Endodermal cell (in vitro differentiated cells): ENCODE data around the gene PIH1D2. TPM values are rescaled to one million over a fixed set of nuclear protein-coding genes. Genes with fewer than 3 reads are reported as not detected.

Experiments used
- DNase-seq: peaks from one replicate; pipeline ENCODE4 v3.0.0-alpha.2; 2017
- H3K27ac ChIP-seq: 2 replicates; pipeline ENCODE4 v1.5.1; 2013; ENCODE audit warnings: mild to moderate bottlenecking, low read depth, low read length, moderate library complexity
- H3K27me3 ChIP-seq: 2 replicates; pipeline ENCODE4 v1.6.1; 2013; ENCODE audit warnings: mild to moderate bottlenecking, low read length, moderate library complexity; ENCODE audit not compliant: insufficient read depth, control insufficient read depth, poor library complexity, severe bottlenecking
- H3K36me3 ChIP-seq: 2 replicates; pipeline ENCODE4 v1.7.0; 2013; ENCODE audit warnings: mild to moderate bottlenecking, low read length, moderate library complexity; ENCODE audit not compliant: control insufficient read depth, insufficient read depth
- H3K4me1 ChIP-seq: one replicate; pipeline ENCODE4 v1.7.0; 2013; ENCODE audit warnings: low read length; ENCODE audit not compliant: control insufficient read depth, insufficient read depth
- H3K4me3 ChIP-seq: 2 replicates; pipeline ENCODE4 v1.5.1; 2013; ENCODE audit warnings: mild to moderate bottlenecking, low read length, moderate library complexity
- H3K9ac ChIP-seq: 2 replicates; pipeline ENCODE4 v1.6.1; 2013; ENCODE audit warnings: mild to moderate bottlenecking, low read length, moderate library complexity; ENCODE audit not compliant: poor library complexity, severe bottlenecking; ENCODE audit errors: extremely low read depth
- H3K9me3 ChIP-seq: 2 replicates; pipeline ENCODE4 v1.6.1; 2013; ENCODE audit warnings: mild to moderate bottlenecking, low read length, moderate library complexity; ENCODE audit not compliant: control insufficient read depth
- H3K27ac Mint-ChIP-seq: 2 replicates; pipeline ENCODE4 v1.8.0; 2020; ENCODE audit warnings: mixed read lengths
- H3K27me3 Mint-ChIP-seq: 2 replicates; pipeline ENCODE4 v1.8.0; 2021; ENCODE audit warnings: mild to moderate bottlenecking, mixed read lengths; ENCODE audit not compliant: insufficient read depth
- H3K36me3 Mint-ChIP-seq: 2 replicates; pipeline ENCODE4 v1.8.0; 2020; ENCODE audit warnings: low read depth, mixed read lengths
- H3K4me1 Mint-ChIP-seq: 2 replicates; pipeline ENCODE4 v1.8.0; 2020; ENCODE audit warnings: mixed read lengths
- H3K4me3 Mint-ChIP-seq: 2 replicates; pipeline ENCODE4 v1.8.0; 2020; ENCODE audit warnings: mild to moderate bottlenecking, moderate library complexity, mixed read lengths
- H3K9me3 Mint-ChIP-seq: 2 replicates; pipeline ENCODE4 v1.8.0; 2020; ENCODE audit warnings: mild to moderate bottlenecking, mixed read lengths
- CTCF ChIP-seq: fragments of 200-600 bp; sonication (generic); conservative IDR thresholded peaks from 2 replicates; pipeline ENCODE4 v1.5.0; 2021; ENCODE audit warnings: antibody characterized with exemption, mild to moderate bottlenecking
- WGBS, 2 experiments: methylation state at CpG; one replicate each; pipeline versions ENCODE4 v1.1.5 to v1.1.7; 2013; ENCODE audit warnings: missing lambda C conversion rate in 2 of 2, mixed read lengths in 1 of 2; ENCODE audit not compliant: insufficient coverage in 1 of 2, insufficient read length in 1 of 2; 5-methylcytosine and 5-hydroxymethylcytosine counted together
- long read RNA-seq, 4 experiments: library from polyadenylated mRNA in 2 of 4; library from RNA in 1 of 4; library from capped mRNA in 1 of 4; stranded (forward) in 3 of 4; unstranded in 1 of 4; transcript quantifications; one replicate each; pipeline ENCODE4 v2.0.0, GENCODE V29; 2020 to 2021; ENCODE audit warnings: inconsistent platforms in 1 of 4
- polyA plus RNA-seq, 2 experiments: library from polyadenylated mRNA; stranded (reverse); fragments of 50-300 nt; gene quantifications; one replicate each; pipeline ENCODE4 v1.2.3, GENCODE V29; 2013
- total RNA-seq, 2 donors: library from RNA; stranded (reverse); fragmentation: NEBNext Ultra II Directional in 1 of 2; extraction: Animal tissue kit (Norgen Biotek cat#: 25700) in 1 of 2; gene quantifications; 2 replicates in 1 of 2; 3 replicates in 1 of 2; pipeline ENCODE4 v1.2.1, GENCODE V29; 2021

PIH1D2 gene
- total RNA-seq = 1 to 10 TPM; 1.5 to 1.9 TPM
- polyA plus RNA-seq (2013, experiment 1 of 2) = 4.2 TPM
- polyA plus RNA-seq (2013, experiment 2 of 2) = 3.9 TPM
- long read RNA-seq, experiment 1 = 0 reads
- long read RNA-seq, experiment 2, partial matches to known transcripts = 1 of 2 reads
- long read RNA-seq, experiment 2, other reads (novel, unspliced or antisense) = 0 of 2 reads
- long read RNA-seq, experiment 3, partial matches to known transcripts = 0 of 4 reads
- long read RNA-seq, experiment 3, other reads (novel, unspliced or antisense) = 0 of 4 reads
- long read RNA-seq, experiment 4, partial matches to known transcripts = 0 of 2 reads
- long read RNA-seq, experiment 4, other reads (novel, unspliced or antisense) = 0 of 2 reads

GRCh38 chr11:112073941-112074811, at the start of gene PIH1D2, which contains the start of gene NKAPD1:
Gene PIH1D2 (minus strand): TSS chr11:112074017. CDS start chr11:112073174, 843 bp downstream.
Gene NKAPD1 (plus strand): TSS chr11:112074299. CDS start chr11:112075575, 1,276 bp downstream.
- peak; percentile 44 for TF ChIP-seq CTCF
- peak; percentile 93 for DNase-seq
- H3K27ac Mint-ChIP-seq = peak within 1 kb of the TSS; percentile 100
- peak within 1 kb of the TSS; percentile 97 for H3K4me3 Mint-ChIP-seq
- no peaks in the 10 kb centered on the region for H3K27me3 Mint-ChIP-seq
- H3K4me1 Mint-ChIP-seq = peaks cover 18% of the 10 kb centered on the region
- Histone ChIP-seq H3K4me3 (peak within 1 kb of the TSS; percentile 98), H3K9me3 (no peaks in the 10 kb centered on the region), H3K36me3 (peaks cover 32% of the 10 kb centered on the region), H3K27ac (peak within 1 kb of the TSS; percentile 86), H3K4me1 (peaks cover 9% of the 10 kb centered on the region), H3K27me3 (no peaks in the 10 kb centered on the region), H3K9ac (peak within 1 kb of the TSS; percentile 90)
- H3K9me3 Mint-ChIP-seq = no peaks in the 10 kb centered on the region
- peaks cover 20% of the 10 kb centered on the region for H3K36me3 Mint-ChIP-seq
- WGBS, 2 experiments = 0 to 1% methylated on average over 10 to 43 of the region's 43 CpGs

- Mint-ChIP-seq H3K4me3 (no peak overlapping the region), H3K27ac (no peak overlapping the region), H3K27me3 (no peaks in the 10 kb centered on the region), H3K36me3 (no peaks in the 10 kb centered on the region), H3K9me3 (peaks cover 3% of the 10 kb centered on the region), H3K4me1 (no peaks in the 10 kb centered on the region)
- Histone ChIP-seq H3K4me1 (no peaks in the 10 kb centered on the region), H3K9me3 (no peaks in the 10 kb centered on the region), H3K27ac (no peak overlapping the region), H3K36me3 (no peaks in the 10 kb centered on the region), H3K4me3 (no peak overlapping the region), H3K27me3 (no peaks in the 10 kb centered on the region), H3K9ac (no peak overlapping the region)
- TF ChIP-seq CTCF = no peak
- 99 to 100% methylated on average over 4 of the region's 4 CpGs for WGBS, 2 experiments
- DNase-seq = no peak
Measured at GRCh38 chr11:112123129-112123528, 49.3 kb upstream of the PIH1D2 start.

GRCh38 chr11:112121981-112122615, 48.3 kb upstream of the PIH1D2 start:
- Histone ChIP-seq H3K27ac (no peak overlapping the region), H3K4me1 (no peaks in the 10 kb centered on the region), H3K9ac (no peak overlapping the region), H3K36me3 (no peaks in the 10 kb centered on the region), H3K27me3 (no peaks in the 10 kb centered on the region), H3K9me3 (no peaks in the 10 kb centered on the region), H3K4me3 (no peak overlapping the region)
- no peak overlapping the region for H3K27ac Mint-ChIP-seq
- peaks cover 3% of the 10 kb centered on the region for H3K9me3 Mint-ChIP-seq
- no peaks in the 10 kb centered on the region for H3K36me3 Mint-ChIP-seq
- DNase-seq = no peak
- no peaks in the 10 kb centered on the region for H3K27me3 Mint-ChIP-seq
- TF ChIP-seq CTCF = no peak
- no peak overlapping the region for H3K4me3 Mint-ChIP-seq
- WGBS, 2 experiments = 93 to 94% methylated on average over 2 to 5 of the region's 5 CpGs
- no peaks in the 10 kb centered on the region for H3K4me1 Mint-ChIP-seq
